WTC11 (cell line): ENCODE results near the gene NBL1. TPM values are rescaled to one million over a fixed set of nuclear protein-coding genes. Genes with fewer than 3 reads are reported as not detected.
"Not testable (repeated sequence)": the region's sequence is repeated elsewhere in the genome, so short reads cannot be mapped to it uniquely, and the experiment has no call there.

Experiments
- ATAC-seq: fragments of 200-7000 bp; cut with Tn5 transposase; 2 replicates; pipeline ENCODE4 v1.10.0; 2021; ENCODE audit warnings: mild to moderate bottlenecking, moderate library complexity
- CTCF ChIA-PET: fragments of 300-600 bp; sonication (Branson Sonifier 250); formaldehyde crosslinking; loops from one replicate; lab custom pipeline; 2021; ENCODE audit warnings: antibody characterized with exemption; lab: Charles Lee
- POLR2A ChIA-PET: fragments of 350-600 bp; sonication (Branson Sonifier 250); formaldehyde crosslinking; loops from one replicate; lab custom pipeline; 2021; ENCODE audit warnings: antibody characterized with exemption; lab: Charles Lee
- DNase-seq: peaks from one replicate; pipeline ENCODE4 v3.0.0; 2021; ENCODE audit warnings: low spot score
- H3K27ac Mint-ChIP-seq: 2 replicates; pipeline ENCODE4 v1.8.0; 2021; ENCODE audit warnings: mixed read lengths
- H3K27me3 Mint-ChIP-seq: 2 replicates; pipeline ENCODE4 v1.8.0; 2021; ENCODE audit warnings: low read depth, mild to moderate bottlenecking, moderate library complexity, mixed read lengths
- H3K36me3 Mint-ChIP-seq: 2 replicates; pipeline ENCODE4 v1.8.0; 2021; ENCODE audit warnings: mixed read lengths
- H3K4me1 Mint-ChIP-seq: 2 replicates; pipeline ENCODE4 v1.8.0; 2022; ENCODE audit warnings: mixed read lengths
- H3K4me3 Mint-ChIP-seq: 2 replicates; pipeline ENCODE4 v1.8.0; 2021; ENCODE audit warnings: mild to moderate bottlenecking, moderate library complexity, mixed read lengths
- H3K9me3 Mint-ChIP-seq: 2 replicates; pipeline ENCODE4 v1.8.0; 2021; ENCODE audit warnings: mixed read lengths
- ARID4B ChIP-seq: sonication (generic); formaldehyde crosslinking; IDR thresholded peaks from 2 replicates; pipeline ENCODE4 v1.8.0; 2023; ENCODE audit warnings: missing genetic modification reagents, mild to moderate bottlenecking, borderline replicate concordance
- CREB1 ChIP-seq: sonication (generic); formaldehyde crosslinking; IDR thresholded peaks from 2 replicates; pipeline ENCODE4 v1.8.0; 2023; ENCODE audit warnings: mild to moderate bottlenecking, missing genetic modification reagents
- FOXJ3 ChIP-seq: sonication (generic); formaldehyde crosslinking; IDR thresholded peaks from 2 replicates; pipeline ENCODE4 v1.9.0; 2021; ENCODE audit warnings: missing genetic modification reagents, mild to moderate bottlenecking, borderline replicate concordance
- HMGA2 ChIP-seq: fragments of 250-450 bp; sonication (Bioruptor Pico); IDR thresholded peaks from 2 replicates; pipeline ENCODE4 v1.4.0; 2021; ENCODE audit warnings: mild to moderate bottlenecking, moderate library complexity
- PRDM15 ChIP-seq: sonication (generic); formaldehyde crosslinking; IDR thresholded peaks from 2 replicates; pipeline ENCODE4 v1.8.0; 2022; ENCODE audit warnings: missing genetic modification reagents
- RELA ChIP-seq: sonication (generic); formaldehyde crosslinking; IDR thresholded peaks from 2 replicates; pipeline ENCODE4 v1.8.1; 2022; ENCODE audit warnings: missing genetic modification reagents, mild to moderate bottlenecking, borderline replicate concordance
- TEAD1 ChIP-seq: sonication (generic); formaldehyde crosslinking; IDR thresholded peaks from 2 replicates; pipeline ENCODE4 v1.8.0; 2022; ENCODE audit warnings: mild to moderate bottlenecking, missing genetic modification reagents
- TP53 ChIP-seq: sonication (generic); formaldehyde crosslinking; IDR thresholded peaks from 2 replicates; pipeline ENCODE4 v1.8.1; 2023; ENCODE audit warnings: mild to moderate bottlenecking, missing genetic modification reagents
- ZMAT4 ChIP-seq: fragments of 250-450 bp; sonication (Bioruptor Pico); IDR thresholded peaks from 2 replicates; pipeline ENCODE4 v1.9.0; 2021; ENCODE audit warnings: mild to moderate bottlenecking
- ZNF425 ChIP-seq: fragments of 250-450 bp; sonication (Bioruptor Pico); conservative IDR thresholded peaks from 2 replicates; pipeline ENCODE4 v1.9.0; 2021; ENCODE audit warnings: mild to moderate bottlenecking
- ZNF512 ChIP-seq: sonication (generic); formaldehyde crosslinking; IDR thresholded peaks from 2 replicates; pipeline ENCODE4 v1.8.1; 2022; ENCODE audit warnings: missing genetic modification reagents, borderline replicate concordance
- ZNF532 ChIP-seq: fragments of 250-450 bp; sonication (Bioruptor Pico); IDR thresholded peaks from 2 replicates; pipeline ENCODE4 v1.9.0; 2021; ENCODE audit warnings: mild to moderate bottlenecking, borderline replicate concordance
- total RNA-seq: library from RNA; stranded (reverse); gene quantifications from 3 replicates; pipeline ENCODE4 v1.2.3, GENCODE V29; 2021

Gene NBL1
- total RNA-seq, 1 experiment from 2014 or later, result 17.1 TPM

GRCh38 chr1:19633106-19633505 is 11.0 kb upstream of the NBL1 start (continued):
- TF ChIP-seq ZNF425 (CRISPR knock-in tag), result no peak
- TF ChIP-seq ZNF512 (CRISPR knock-in tag), result no peak
- no peak for TF ChIP-seq CREB1 (CRISPR knock-in tag)
- TF ChIP-seq ZMAT4 (CRISPR knock-in tag), result no peak
- no peak for TF ChIP-seq TEAD1 (CRISPR knock-in tag)
- TF ChIP-seq PRDM15 (CRISPR knock-in tag), result no peak
- TF ChIP-seq TP53 (CRISPR knock-in tag), result no peak
- TF ChIP-seq RELA (CRISPR knock-in tag), result no peak
- no peak for TF ChIP-seq FOXJ3 (CRISPR knock-in tag)

GRCh38 chr1:19635064-19635463 is 9.0 kb upstream of the NBL1 start:
- ATAC-seq, H3K4me1 Mint-ChIP-seq, DNase-seq, H3K4me3 Mint-ChIP-seq, H3K36me3 Mint-ChIP-seq, H3K9me3 Mint-ChIP-seq, POLR2A ChIA-PET, H3K27ac Mint-ChIP-seq, H3K27me3 Mint-ChIP-seq, CTCF ChIA-PET: not testable (repeated sequence)

GRCh38 chr1:19635646-19636045 is 8.5 kb upstream of the NBL1 start:
- Mint-ChIP-seq H3K4me1 (peaks cover 12% of the 10 kb centered on the region), H3K36me3 (no peaks in the 10 kb centered on the region), H3K9me3 (no peaks in the 10 kb centered on the region), H3K4me3 (no peak overlapping the region)
- POLR2A ChIA-PET, result no interaction called here
- DNase-seq, result no peak
- TF ChIP-seq HMGA2 (CRISPR knock-in tag) (peak; percentile 76), ZNF532 (CRISPR knock-in tag) (no peak), ZMAT4 (CRISPR knock-in tag) (no peak), ARID4B (CRISPR knock-in tag) (no peak)
- TF ChIP-seq, all 79 proteins: peak for 1
- no peak overlapping the region for H3K27ac Mint-ChIP-seq
- H3K27me3 Mint-ChIP-seq, result peaks cover 3% of the 10 kb centered on the region
- ATAC-seq, result no peak
- CTCF ChIA-PET, result interaction anchor here (0.6 kb wide), 1 partner anchor 18 kb away, joined by 4 read pairs; no protein-coding TSS in a partner anchor
